Adipocyte (in vitro differentiated cells): ENCODE measurements around the gene PHIP.
A peak's percentile ranks its signal among the peaks of the same experiment; 100 is the strongest.

Source experiments
- DNase-seq: peaks from one replicate; pipeline ENCODE4 v3.0.0-alpha.2; 2015; ENCODE audit warnings: low read depth
- H3K27me3 ChIP-seq: replicated peaks from 2 replicates; pipeline ENCODE4 v1.7.0; 2013; ENCODE audit warnings: mild to moderate bottlenecking, low read length, moderate library complexity; ENCODE audit not compliant: control insufficient read depth, insufficient read depth
- H3K36me3 ChIP-seq: 2 replicates; pipeline ENCODE4 v1.7.0; 2013; ENCODE audit warnings: low read length, mild to moderate bottlenecking, moderate library complexity; ENCODE audit not compliant: control insufficient read depth, insufficient read depth, severe bottlenecking
- H3K4me1 ChIP-seq: 2 replicates; pipeline ENCODE4 v1.7.0; 2013; ENCODE audit warnings: mild to moderate bottlenecking, low read length, moderate library complexity; ENCODE audit not compliant: control insufficient read depth, insufficient read depth
- H3K4me3 ChIP-seq: 2 replicates; pipeline ENCODE4 v1.7.0; 2013; ENCODE audit warnings: mild to moderate bottlenecking, low read length, moderate library complexity
- H3K9ac ChIP-seq: 2 replicates; pipeline ENCODE4 v1.7.0; 2013; ENCODE audit warnings: mild to moderate bottlenecking, low read length, moderate library complexity
- H3K9me3 ChIP-seq: 2 replicates; pipeline ENCODE4 v1.7.0; 2013; ENCODE audit warnings: mild to moderate bottlenecking, low read length, moderate library complexity; ENCODE audit not compliant: control insufficient read depth

Gene PHIP

GRCh38 chr6:79066828-79067227 is 11.2 kb downstream of the PHIP start:
- Histone ChIP-seq H3K4me3 (no peak overlapping the region), H3K27me3 (no peaks in the 10 kb centered on the region), H3K36me3 (peaks cover 5% of the 10 kb centered on the region), H3K4me1 (no peaks in the 10 kb centered on the region), H3K9me3 (no peaks in the 10 kb centered on the region), H3K9ac (no peak overlapping the region)
- DNase-seq = no peak

- Histone ChIP-seq H3K36me3 (peaks cover 6% of the 10 kb centered on the region), H3K4me3 (no peak overlapping the region), H3K9ac (no peak overlapping the region), H3K27me3 (no peaks in the 10 kb centered on the region), H3K4me1 (no peaks in the 10 kb centered on the region), H3K9me3 (no peaks in the 10 kb centered on the region)
- DNase-seq = no peak
Measured at GRCh38 chr6:79066330-79066729, 11.7 kb downstream of the PHIP start.

- Histone ChIP-seq H3K27me3 (no peaks in the 10 kb centered on the region), H3K4me3 (no peak overlapping the region), H3K36me3 (peaks cover 11% of the 10 kb centered on the region)
Measured at GRCh38 chr6:79065232-79065631, 12.8 kb downstream of the PHIP start.

GRCh38 chr6:79064635-79065034 is 13.4 kb downstream of the PHIP start:
- Histone ChIP-seq H3K36me3 (peaks cover 17% of the 10 kb centered on the region), H3K4me1 (no peaks in the 10 kb centered on the region), H3K4me3 (no peak overlapping the region), H3K9ac (no peak overlapping the region), H3K27me3 (no peaks in the 10 kb centered on the region), H3K9me3 (no peaks in the 10 kb centered on the region)
- no peak for DNase-seq

More at GRCh38 chr6:79065232-79065631, 12.8 kb downstream of the PHIP start:
- no peak for DNase-seq
- H3K9ac ChIP-seq = no peak overlapping the region
- no peaks in the 10 kb centered on the region for H3K9me3 ChIP-seq
- no peaks in the 10 kb centered on the region for H3K4me1 ChIP-seq

GRCh38 chr6:79062708-79063107 is 15.3 kb downstream of the PHIP start:
- Histone ChIP-seq H3K9me3 (no peaks in the 10 kb centered on the region), H3K36me3 (peaks cover 35% of the 10 kb centered on the region), H3K27me3 (no peaks in the 10 kb centered on the region), H3K4me3 (no peak overlapping the region), H3K9ac (no peak overlapping the region), H3K4me1 (no peaks in the 10 kb centered on the region)
- DNase-seq = no peak

GRCh38 chr6:79057746-79058145 is 20.3 kb downstream of the PHIP start:
- no peak for DNase-seq
- no peaks in the 10 kb centered on the region for H3K27me3 ChIP-seq
- no peak overlapping the region for H3K9ac ChIP-seq
- H3K9me3 ChIP-seq = no peaks in the 10 kb centered on the region
- no peaks in the 10 kb centered on the region for H3K4me1 ChIP-seq
- no peak overlapping the region for H3K4me3 ChIP-seq
- peaks cover 63% of the 10 kb centered on the region for H3K36me3 ChIP-seq

GRCh38 chr6:79056226-79056625 is 21.8 kb downstream of the PHIP start:
- H3K9me3 ChIP-seq = peaks cover 4% of the 10 kb centered on the region
- DNase-seq = no peak
- no peaks in the 10 kb centered on the region for H3K4me1 ChIP-seq
- H3K36me3 ChIP-seq = peaks cover 75% of the 10 kb centered on the region
- H3K27me3 ChIP-seq = no peaks in the 10 kb centered on the region
- H3K4me3 ChIP-seq = no peak overlapping the region
- H3K9ac ChIP-seq = no peak overlapping the region

- Histone ChIP-seq H3K4me3 (no peak overlapping the region), H3K4me1 (no peaks in the 10 kb centered on the region), H3K9ac (no peak overlapping the region), H3K9me3 (peaks cover 4% of the 10 kb centered on the region), H3K27me3 (no peaks in the 10 kb centered on the region), H3K36me3 (peaks cover 37% of the 10 kb centered on the region)
- peak; percentile 36 for DNase-seq
Measured at GRCh38 chr6:79048611-79049010, 29.4 kb downstream of the PHIP start.

- Histone ChIP-seq H3K4me3 (no peak overlapping the region), H3K9ac (no peak overlapping the region), H3K27me3 (no peaks in the 10 kb centered on the region), H3K9me3 (peaks cover under 1% of the 10 kb centered on the region), H3K36me3 (peaks cover 34% of the 10 kb centered on the region), H3K4me1 (no peaks in the 10 kb centered on the region)
- DNase-seq = no peak
Measured at GRCh38 chr6:79047072-79047471, 31.0 kb downstream of the PHIP start.

- no peaks in the 10 kb centered on the region for H3K27me3 ChIP-seq
- H3K4me1 ChIP-seq = no peaks in the 10 kb centered on the region
- DNase-seq = no peak
- no peak overlapping the region for H3K9ac ChIP-seq
- H3K4me3 ChIP-seq = no peak overlapping the region
- no peaks in the 10 kb centered on the region for H3K9me3 ChIP-seq
- peaks cover 34% of the 10 kb centered on the region for H3K36me3 ChIP-seq
Measured at GRCh38 chr6:79045966-79046365, 32.1 kb downstream of the PHIP start.

- Histone ChIP-seq H3K9me3 (no peaks in the 10 kb centered on the region), H3K36me3 (peaks cover 44% of the 10 kb centered on the region)
Measured at GRCh38 chr6:79042799-79043126, 35.3 kb downstream of the PHIP start.

GRCh38 chr6:79042088-79042798 is 35.8 kb downstream of the PHIP start:
- Histone ChIP-seq H3K36me3 (peaks cover 48% of the 10 kb centered on the region), H3K4me3 (no peak overlapping the region), H3K9me3 (no peaks in the 10 kb centered on the region), H3K4me1 (no peaks in the 10 kb centered on the region), H3K9ac (no peak overlapping the region), H3K27me3 (no peaks in the 10 kb centered on the region)
- DNase-seq = no peak

More at GRCh38 chr6:79042799-79043126, 35.3 kb downstream of the PHIP start:
- no peaks in the 10 kb centered on the region for H3K4me1 ChIP-seq
- no peaks in the 10 kb centered on the region for H3K27me3 ChIP-seq
- no peak overlapping the region for H3K9ac ChIP-seq
- no peak overlapping the region for H3K4me3 ChIP-seq
- no peak for DNase-seq
